ENCODE results near the gene WWOX. TPM values are rescaled to one million over a fixed set of nuclear protein-coding genes. Genes with fewer than 3 reads are reported as not detected.

The WWOX gene
- total RNA-seq, 2 donors from 2014 or later, result 23.0 to 31.7 TPM

GRCh38 chr16:79167893-79168292 lies 1068.4 kb downstream of the WWOX start:
- Mint-ChIP-seq H3K27ac (no peak overlapping the region), H3K9me3 (peaks cover 5% of the 10 kb centered on the region), H3K4me3 (no peak overlapping the region), H3K27me3 (no peaks in the 10 kb centered on the region), H3K4me1 (ENCODE audit: low read depth in 2 of 2) (peaks cover 5 to 12% of the 10 kb centered on the region in 2 donors), H3K36me3 (peaks cover 6% of the 10 kb centered on the region)
- DNase-seq (ENCODE audit: low spot score), result no peak
- no peak for ATAC-seq

- Mint-ChIP-seq H3K27ac (no peak overlapping the region), H3K36me3 (peaks cover 6% of the 10 kb centered on the region), H3K27me3 (no peaks in the 10 kb centered on the region), H3K9me3 (peaks cover 5% of the 10 kb centered on the region), H3K4me3 (no peak overlapping the region), H3K4me1 (ENCODE audit: low read depth in 2 of 2) (peaks cover under 1 to 10% of the 10 kb centered on the region in 2 donors)
- ATAC-seq (no peak), DNase-seq (ENCODE audit: low spot score) (no peak)
These were observed 1068.9 kb downstream of the WWOX start for GRCh38 chr16:79168321-79168720.

- Mint-ChIP-seq H3K36me3 (peaks cover 6% of the 10 kb centered on the region), H3K27ac (no peak overlapping the region), H3K4me3 (no peak overlapping the region), H3K27me3 (no peaks in the 10 kb centered on the region), H3K9me3 (peaks cover 5% of the 10 kb centered on the region), H3K4me1 (ENCODE audit: low read depth in 2 of 2) (peaks cover 0 to 5% of the 10 kb centered on the region in 2 donors)
- ATAC-seq (no peak), DNase-seq (ENCODE audit: low spot score) (no peak)
These were observed 1069.8 kb downstream of the WWOX start for GRCh38 chr16:79169239-79169638.

GRCh38 chr16:79170555-79171246 lies 1071.2 kb downstream of the WWOX start:
- ATAC-seq, result no peak
- Mint-ChIP-seq H3K27ac (no peak overlapping the region), H3K36me3 (peaks cover 6% of the 10 kb centered on the region), H3K27me3 (no peaks in the 10 kb centered on the region), H3K4me3 (no peak overlapping the region), H3K4me1 (ENCODE audit: low read depth in 2 of 2) (peaks cover 4 to 9% of the 10 kb centered on the region in 2 donors), H3K9me3 (peaks cover 5% of the 10 kb centered on the region)
- DNase-seq (ENCODE audit: low spot score), result no peak

- Mint-ChIP-seq H3K27me3 (no peaks in the 10 kb centered on the region), H3K9me3 (peaks cover 5% of the 10 kb centered on the region), H3K4me3 (no peak overlapping the region), H3K27ac (no peak overlapping the region), H3K4me1 (ENCODE audit: low read depth in 2 of 2) (peaks cover 10 to 17% of the 10 kb centered on the region in 2 donors), H3K36me3 (peaks cover 6% of the 10 kb centered on the region)
- no peak for ATAC-seq
- DNase-seq (ENCODE audit: low spot score), result no peak
These were observed 1072.0 kb downstream of the WWOX start for GRCh38 chr16:79171504-79171903.

GRCh38 chr16:79171931-79172705 lies 1072.7 kb downstream of the WWOX start:
- no peak overlapping the region for H3K27ac Mint-ChIP-seq
- no peak for ATAC-seq
- H3K4me1 Mint-ChIP-seq (ENCODE audit: low read depth in 2 of 2), result peaks cover 16 to 23% of the 10 kb centered on the region in 2 donors
- H3K36me3 Mint-ChIP-seq, result peaks cover 6% of the 10 kb centered on the region
- no peak overlapping the region for H3K4me3 Mint-ChIP-seq
- DNase-seq (ENCODE audit: low spot score), result no peak
- H3K9me3 Mint-ChIP-seq, result peaks cover 5% of the 10 kb centered on the region
- no peaks in the 10 kb centered on the region for H3K27me3 Mint-ChIP-seq

GRCh38 chr16:79172976-79173500 lies 1073.6 kb downstream of the WWOX start:
- no peaks in the 10 kb centered on the region for H3K27me3 Mint-ChIP-seq
- peak overlapping the region in 1 of 2 donors; percentile 18 for H3K27ac Mint-ChIP-seq
- H3K9me3 Mint-ChIP-seq, result peaks cover 1% of the 10 kb centered on the region
- H3K4me3 Mint-ChIP-seq, result no peak overlapping the region
- ATAC-seq, result no peak
- peaks cover 2% of the 10 kb centered on the region for H3K36me3 Mint-ChIP-seq
- no peak for DNase-seq (ENCODE audit: low spot score)
- peaks cover 20 to 28% of the 10 kb centered on the region in 2 donors for H3K4me1 Mint-ChIP-seq (ENCODE audit: low read depth in 2 of 2)

- ATAC-seq (no peak), DNase-seq (ENCODE audit: low spot score) (no peak)
- no peaks in the 10 kb centered on the region for H3K36me3 Mint-ChIP-seq
- H3K27me3 Mint-ChIP-seq, result no peaks in the 10 kb centered on the region
- H3K4me1 Mint-ChIP-seq (ENCODE audit: low read depth in 2 of 2), result peaks cover 20 to 28% of the 10 kb centered on the region in 2 donors
- H3K4me3 Mint-ChIP-seq, result no peak overlapping the region
- no peaks in the 10 kb centered on the region for H3K9me3 Mint-ChIP-seq
- H3K27ac Mint-ChIP-seq, result peak overlapping the region in 1 of 2 donors; percentile 18
These were observed 1074.5 kb downstream of the WWOX start for GRCh38 chr16:79173919-79174318.

- Mint-ChIP-seq H3K4me1 (ENCODE audit: low read depth in 2 of 2) (peaks cover 20 to 28% of the 10 kb centered on the region in 2 donors), H3K36me3 (no peaks in the 10 kb centered on the region), H3K9me3 (no peaks in the 10 kb centered on the region), H3K27me3 (peaks cover 0 to 2% of the 10 kb centered on the region in 2 donors), H3K4me3 (peak overlapping the region; percentile 22), H3K27ac (peak overlapping the region in 1 of 2 donors; percentile 23)
- DNase-seq (ENCODE audit: low spot score) (no peak), ATAC-seq (peak in 1 of 2 donors; percentile 51)
These were observed 1076.0 kb downstream of the WWOX start for GRCh38 chr16:79175286-79176057.

GRCh38 chr16:79177018-79177417 lies 1077.6 kb downstream of the WWOX start:
- H3K36me3 Mint-ChIP-seq, result no peaks in the 10 kb centered on the region
- peak; percentile 73 to 85 for ATAC-seq
- peaks cover 27 to 36% of the 10 kb centered on the region in 2 donors for H3K4me1 Mint-ChIP-seq (ENCODE audit: low read depth in 2 of 2)
- H3K27ac Mint-ChIP-seq, result peak overlapping the region; percentile 1 to 59
- H3K27me3 Mint-ChIP-seq, result peaks cover 0 to 10% of the 10 kb centered on the region in 2 donors
- H3K9me3 Mint-ChIP-seq, result no peaks in the 10 kb centered on the region
- peak overlapping the region; percentile 39 for H3K4me3 Mint-ChIP-seq
- DNase-seq (ENCODE audit: low spot score), result peak; percentile 77

- Mint-ChIP-seq H3K27ac (peak overlapping the region; percentile 15 to 31), H3K9me3 (no peaks in the 10 kb centered on the region), H3K4me3 (no peak overlapping the region), H3K36me3 (no peaks in the 10 kb centered on the region), H3K4me1 (ENCODE audit: low read depth in 2 of 2) (peaks cover 25 to 27% of the 10 kb centered on the region in 2 donors), H3K27me3 (peaks cover 4 to 10% of the 10 kb centered on the region in 2 donors)
- DNase-seq (ENCODE audit: low spot score) (no peak), ATAC-seq (no peak)
These were observed 1082.0 kb downstream of the WWOX start for GRCh38 chr16:79181419-79181818.

- Mint-ChIP-seq H3K4me3 (no peak overlapping the region), H3K4me1 (ENCODE audit: low read depth in 2 of 2) (peaks cover 14 to 15% of the 10 kb centered on the region in 2 donors), H3K9me3 (no peaks in the 10 kb centered on the region), H3K36me3 (no peaks in the 10 kb centered on the region), H3K27ac (no peak overlapping the region), H3K27me3 (peaks cover 4 to 10% of the 10 kb centered on the region in 2 donors)
- no peak for DNase-seq (ENCODE audit: low spot score)
- no peak for ATAC-seq
These were observed 1083.2 kb downstream of the WWOX start for GRCh38 chr16:79182616-79183015.

GRCh38 chr16:79183571-79183970 lies 1084.1 kb downstream of the WWOX start:
- H3K4me1 Mint-ChIP-seq (ENCODE audit: low read depth in 2 of 2), result peaks cover 23 to 24% of the 10 kb centered on the region in 2 donors
- peaks cover 3% of the 10 kb centered on the region for H3K9me3 Mint-ChIP-seq
- H3K27ac Mint-ChIP-seq, result no peak overlapping the region
- H3K27me3 Mint-ChIP-seq, result peaks cover 4 to 10% of the 10 kb centered on the region in 2 donors
- no peak overlapping the region for H3K4me3 Mint-ChIP-seq
- no peak for ATAC-seq
- DNase-seq (ENCODE audit: low spot score), result no peak
- H3K36me3 Mint-ChIP-seq, result peaks cover 9% of the 10 kb centered on the region
